ENCODE results near the gene FSIP2.

Gene FSIP2

DNA sequence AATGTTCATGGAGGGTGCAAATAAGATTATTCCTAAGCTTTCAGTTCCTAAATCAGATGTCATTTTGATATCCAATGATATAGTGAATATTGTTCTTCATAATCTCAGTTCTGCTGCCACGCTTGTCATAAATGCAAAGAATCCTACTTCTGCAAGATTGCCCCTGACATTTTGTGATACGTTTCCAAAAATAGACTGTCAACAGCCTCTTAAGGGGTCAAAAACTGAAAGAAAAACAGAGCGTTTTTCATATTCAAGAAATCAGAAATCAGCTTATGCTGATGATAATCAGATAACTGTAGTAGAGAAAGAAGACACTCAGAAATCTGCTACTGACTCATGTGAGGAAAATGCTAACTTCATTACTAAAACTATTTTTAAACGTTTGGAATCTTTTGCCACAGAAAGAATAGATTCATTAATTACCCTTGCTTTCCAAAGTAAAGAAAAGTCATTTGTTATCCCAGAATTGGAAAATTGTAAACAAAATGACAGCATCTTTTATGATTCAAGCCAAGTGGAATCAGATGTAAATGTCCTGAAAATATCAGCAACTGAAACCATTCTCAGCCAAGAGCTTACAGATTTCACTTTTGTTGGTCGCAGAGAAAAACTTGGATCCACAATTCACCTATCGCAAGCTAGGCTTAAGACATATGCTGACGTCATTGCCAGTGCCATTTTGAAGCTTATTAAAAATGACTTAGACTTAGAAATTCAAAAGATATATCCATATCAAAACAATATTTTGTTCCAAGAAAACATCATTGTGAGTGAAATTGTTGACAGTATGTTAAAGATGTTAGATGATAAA lies 55.1 kb downstream of the FSIP2 start:
- Histone ChIP-seq H4K20me1 (ENCODE audit: insufficient read depth, low read length) (no peaks in the 10 kb centered on the region), H3K9ac (ENCODE audit: low read length) (no peak overlapping the region), H3K4me2 (ENCODE audit: low read length) (no peak overlapping the region), H3K36me3 (ENCODE audit: insufficient read depth, low read length) (no peaks in the 10 kb centered on the region), H3K9me2 (ENCODE audit: low read depth, low read length) (no peaks in the 10 kb centered on the region), H3K27me3 (ENCODE audit: insufficient read depth, low read length) (no peaks in the 10 kb centered on the region), H3K79me2 (ENCODE audit: insufficient read depth, low read length) (no peaks in the 10 kb centered on the region), H3K9me3 (ENCODE audit: low read length) (no peaks in the 10 kb centered on the region), H2AFZ (ENCODE audit: low read length) (no peak overlapping the region), H3F3A (ENCODE audit: insufficient read depth, low read length) (no peaks in the 10 kb centered on the region), H3K27ac (ENCODE audit: low read depth, low read length, poor library complexity, severe bottlenecking) (no peak overlapping the region), H3K4me1 (ENCODE audit: insufficient read depth, low read length, severe bottlenecking) (no peaks in the 10 kb centered on the region), H3K4me3 (ENCODE audit: low read depth, low read length, poor library complexity, severe bottlenecking) (no peak overlapping the region)
- no peak for TF ChIP-seq CTCF (IDR thresholded peaks at IDR 0.05; ENCODE audit: low read length)
- TF ChIP-seq EZH2 (IDR thresholded peaks at IDR 0.05; ENCODE audit: borderline replicate concordance, low read length) = no peak

DNA sequence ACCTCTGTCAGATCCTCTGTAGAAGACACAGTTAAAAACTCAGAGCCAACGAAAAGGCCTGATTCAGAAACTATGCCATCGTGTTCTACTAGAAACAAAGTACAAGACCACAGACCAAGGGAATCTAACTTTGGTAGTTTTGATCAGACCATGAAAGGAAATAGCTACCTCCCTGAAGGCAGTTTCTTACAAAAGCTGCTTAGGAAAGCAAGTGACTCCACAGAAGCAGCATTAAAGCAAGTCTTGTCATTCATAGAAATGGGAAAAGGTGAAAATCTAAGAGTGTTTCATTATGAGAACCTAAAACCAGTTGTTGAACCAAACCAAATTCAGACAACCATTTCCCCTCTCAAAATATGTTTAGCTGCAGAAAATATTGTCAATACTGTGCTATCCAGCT lies 58.2 kb downstream of the FSIP2 start:
- Histone ChIP-seq H3F3A (ENCODE audit: insufficient read depth, low read length) (no peaks in the 10 kb centered on the region), H3K27ac (ENCODE audit: low read depth, low read length, poor library complexity, severe bottlenecking) (no peak overlapping the region), H4K20me1 (ENCODE audit: insufficient read depth, low read length) (no peaks in the 10 kb centered on the region), H3K4me3 (ENCODE audit: low read depth, low read length, poor library complexity, severe bottlenecking) (no peak overlapping the region), H3K4me2 (ENCODE audit: low read length) (no peak overlapping the region), H2AFZ (ENCODE audit: low read length) (no peak overlapping the region), H3K9me2 (ENCODE audit: low read depth, low read length) (no peaks in the 10 kb centered on the region), H3K36me3 (ENCODE audit: insufficient read depth, low read length) (no peaks in the 10 kb centered on the region), H3K27me3 (ENCODE audit: insufficient read depth, low read length) (no peaks in the 10 kb centered on the region), H3K9me3 (ENCODE audit: low read length) (no peaks in the 10 kb centered on the region), H3K9ac (ENCODE audit: low read length) (no peak overlapping the region), H3K4me1 (ENCODE audit: insufficient read depth, low read length, severe bottlenecking) (no peaks in the 10 kb centered on the region), H3K79me2 (ENCODE audit: insufficient read depth, low read length) (no peaks in the 10 kb centered on the region)
- TF ChIP-seq EZH2 (IDR thresholded peaks at IDR 0.05; ENCODE audit: borderline replicate concordance, low read length) (no peak), CTCF (IDR thresholded peaks at IDR 0.05; ENCODE audit: low read length) (no peak)

GRCh38 chr2:185802926-185803325 lies 64.3 kb downstream of the FSIP2 start:
- Histone ChIP-seq H3K4me1 (ENCODE audit: insufficient read depth, low read length, severe bottlenecking) (no peaks in the 10 kb centered on the region), H3K36me3 (ENCODE audit: insufficient read depth, low read length) (no peaks in the 10 kb centered on the region), H3K4me2 (ENCODE audit: low read length) (no peak overlapping the region), H3K4me3 (ENCODE audit: low read depth, low read length, poor library complexity, severe bottlenecking) (no peak overlapping the region), H3K9me3 (ENCODE audit: low read length) (no peaks in the 10 kb centered on the region), H3K79me2 (ENCODE audit: insufficient read depth, low read length) (no peaks in the 10 kb centered on the region), H3K27ac (ENCODE audit: low read depth, low read length, poor library complexity, severe bottlenecking) (no peak overlapping the region), H2AFZ (ENCODE audit: low read length) (no peak overlapping the region), H3F3A (ENCODE audit: insufficient read depth, low read length) (no peaks in the 10 kb centered on the region), H3K9ac (ENCODE audit: low read length) (no peak overlapping the region), H3K9me2 (ENCODE audit: low read depth, low read length) (no peaks in the 10 kb centered on the region), H4K20me1 (ENCODE audit: insufficient read depth, low read length) (no peaks in the 10 kb centered on the region), H3K27me3 (ENCODE audit: insufficient read depth, low read length) (no peaks in the 10 kb centered on the region)
- no peak for TF ChIP-seq CTCF (IDR thresholded peaks at IDR 0.05; ENCODE audit: low read length)
- TF ChIP-seq EZH2 (IDR thresholded peaks at IDR 0.05; ENCODE audit: borderline replicate concordance, low read length) = no peak

All from OCI-LY1 (cell line).